GM10847 (cell line): ENCODE measurements around the gene MPEG1.

ENCODE experiments used
- POLR2A ChIP-seq: IDR thresholded peaks from 2 replicates; pipeline ENCODE4 v1.6.1; 2011; ENCODE audit not compliant: insufficient read length; ENCODE audit errors: extremely low read depth

MPEG1 gene

DNA sequence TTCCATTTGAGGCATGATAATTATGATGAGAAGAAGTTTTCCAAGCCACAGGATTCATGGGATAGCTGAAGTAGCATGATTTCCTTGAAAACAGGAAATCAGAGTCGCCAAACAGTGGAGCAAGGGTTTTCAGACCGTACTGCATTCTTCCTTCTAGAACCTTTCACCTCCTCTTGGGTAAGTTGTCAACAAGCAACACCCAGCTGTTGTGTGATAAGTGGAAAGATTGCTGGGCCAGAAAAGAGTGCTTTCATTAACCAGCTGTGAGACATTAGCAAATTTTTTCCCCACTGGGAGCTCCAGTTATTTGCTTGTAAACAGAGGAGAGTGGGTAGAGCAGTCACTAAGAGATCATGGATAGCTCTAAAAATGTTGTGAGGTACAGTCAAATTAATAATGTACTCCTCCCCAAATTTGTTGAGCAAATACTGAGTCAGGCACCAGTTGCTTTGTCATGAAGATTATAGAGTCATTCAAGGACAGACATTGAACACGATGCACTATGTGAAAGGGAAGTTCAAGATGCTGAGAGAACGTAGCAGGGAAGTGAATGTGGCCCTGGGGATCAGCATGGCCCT is 11.7 kb upstream of the MPEG1 start:
- no peak for TF ChIP-seq POLR2A

DNA sequence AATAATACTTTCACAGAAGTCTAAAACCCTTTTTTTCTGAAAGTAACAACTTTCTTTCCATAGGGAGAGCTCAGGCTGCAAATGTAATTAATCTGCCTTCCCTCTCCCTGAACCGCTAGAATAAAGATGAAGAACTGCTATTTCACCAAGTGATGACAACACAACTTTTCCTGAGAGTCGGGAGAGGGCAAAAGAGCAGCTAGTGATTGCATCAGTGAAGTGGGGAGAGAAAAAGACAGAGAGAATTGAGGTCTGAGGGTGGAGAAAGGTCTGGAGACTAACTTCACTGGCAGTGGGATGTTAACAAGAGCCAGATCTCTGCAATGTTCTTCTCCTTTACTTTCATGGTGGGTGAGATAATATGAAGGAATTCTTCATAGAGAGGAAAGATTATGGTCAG is 10.9 kb upstream of the MPEG1 start:
- no peak for TF ChIP-seq POLR2A

DNA sequence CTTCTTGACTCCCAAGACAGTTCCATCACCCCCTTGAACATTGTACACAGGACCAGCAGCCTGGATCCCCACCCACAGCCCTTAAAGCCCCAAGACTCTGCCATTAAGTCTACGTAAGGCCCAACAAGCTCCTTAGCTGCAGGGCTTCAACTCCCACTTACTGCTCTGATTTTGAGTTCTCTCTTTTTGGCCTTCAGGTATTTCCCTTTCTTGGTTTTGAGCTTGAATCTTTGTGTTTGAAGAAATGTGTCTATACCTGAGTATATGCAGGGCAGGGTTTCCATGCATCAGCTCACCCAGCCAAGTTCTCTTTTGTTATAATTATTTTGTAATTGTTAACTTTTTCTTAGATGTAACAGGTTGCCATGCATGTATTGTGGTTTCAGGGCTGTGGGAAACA is 10.4 kb upstream of the MPEG1 start:
- no peak for TF ChIP-seq POLR2A

DNA sequence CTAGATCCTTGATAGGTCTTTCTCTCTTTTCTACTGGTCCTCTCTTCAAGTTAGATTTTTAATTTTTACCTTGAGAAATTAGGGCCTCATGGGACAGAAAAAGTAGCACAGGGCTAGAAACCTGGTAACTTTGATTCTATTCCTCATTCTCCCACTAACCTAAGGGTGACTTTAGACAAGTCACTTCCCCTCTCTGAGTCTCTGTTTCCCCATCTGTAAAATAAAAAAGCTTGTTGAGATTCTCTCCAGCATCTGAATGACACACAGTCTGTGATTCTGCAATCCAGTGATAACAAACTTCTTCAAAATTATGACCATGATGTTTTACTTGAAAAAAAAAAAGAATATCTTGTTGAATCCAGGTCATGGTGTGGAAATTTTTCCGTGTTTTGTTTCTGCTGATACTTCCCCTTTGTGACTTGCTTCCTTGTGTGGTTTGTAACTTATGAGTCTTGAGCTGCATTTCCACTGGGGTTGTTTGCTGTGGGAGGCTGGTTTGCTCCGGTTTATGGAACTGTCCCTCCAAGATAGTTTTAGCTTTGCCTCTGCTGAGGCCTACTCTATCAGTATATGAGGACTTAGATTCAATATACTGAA is 9.8 kb upstream of the MPEG1 start:
- TF ChIP-seq POLR2A: no peak

DNA sequence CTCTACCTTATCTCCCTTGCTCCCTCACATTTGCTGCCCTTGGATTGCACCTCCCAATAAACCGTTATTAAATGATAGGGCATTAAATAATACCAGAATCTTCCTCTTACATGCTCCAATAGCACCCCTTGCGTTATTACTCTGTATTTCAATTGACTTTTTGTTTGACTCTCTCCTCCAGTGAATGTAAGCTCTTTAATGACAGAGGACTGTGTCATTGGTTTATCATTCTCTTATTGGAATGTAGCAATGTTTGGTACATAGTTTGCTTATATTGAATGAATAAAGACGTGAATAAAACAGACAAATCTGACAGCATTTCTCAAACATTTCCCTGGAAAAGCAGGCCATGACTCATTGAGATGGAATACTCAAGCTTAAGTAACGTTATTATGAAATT is 8.7 kb upstream of the MPEG1 start:
- no peak for TF ChIP-seq POLR2A

DNA sequence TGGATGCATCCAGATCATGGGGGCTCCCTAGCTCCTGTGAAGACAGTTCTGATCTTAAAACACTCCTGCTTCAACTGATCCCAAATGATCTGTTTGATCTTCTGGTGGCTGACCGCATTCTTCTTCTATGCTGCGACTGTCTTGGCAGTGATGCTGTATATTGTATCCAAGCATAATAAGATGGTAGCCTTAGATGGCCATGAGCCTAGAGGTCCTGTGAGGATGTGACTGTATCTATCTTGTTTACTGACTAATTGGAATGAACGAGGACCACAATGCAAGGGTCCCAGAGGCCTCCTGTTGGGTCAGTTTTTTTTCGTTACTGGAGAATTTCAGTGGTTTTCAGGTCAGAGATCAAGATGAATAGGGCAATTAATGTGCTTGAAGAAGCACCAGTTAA is 7.1 kb upstream of the MPEG1 start:
- no peak for TF ChIP-seq POLR2A

DNA sequence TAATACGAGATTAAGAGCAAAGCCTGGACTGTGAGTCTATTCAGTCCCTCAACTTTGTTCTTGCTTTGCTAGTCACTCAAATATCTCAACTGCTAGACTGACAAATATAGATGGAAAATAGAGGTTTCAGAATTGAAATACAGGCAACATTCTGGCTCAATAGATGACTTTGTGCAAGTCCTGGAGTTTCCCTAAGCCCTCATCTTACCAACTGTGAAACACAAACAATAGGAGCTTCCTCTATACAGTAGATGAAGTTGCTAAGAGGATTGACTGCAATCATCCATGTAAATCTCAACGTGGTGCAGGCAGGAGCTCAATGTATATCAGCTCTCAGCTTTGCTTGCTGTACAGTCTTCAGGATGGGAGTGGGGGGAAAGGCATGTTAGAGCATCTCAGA is 6.2 kb upstream of the MPEG1 start:
- TF ChIP-seq POLR2A: no peak

DNA sequence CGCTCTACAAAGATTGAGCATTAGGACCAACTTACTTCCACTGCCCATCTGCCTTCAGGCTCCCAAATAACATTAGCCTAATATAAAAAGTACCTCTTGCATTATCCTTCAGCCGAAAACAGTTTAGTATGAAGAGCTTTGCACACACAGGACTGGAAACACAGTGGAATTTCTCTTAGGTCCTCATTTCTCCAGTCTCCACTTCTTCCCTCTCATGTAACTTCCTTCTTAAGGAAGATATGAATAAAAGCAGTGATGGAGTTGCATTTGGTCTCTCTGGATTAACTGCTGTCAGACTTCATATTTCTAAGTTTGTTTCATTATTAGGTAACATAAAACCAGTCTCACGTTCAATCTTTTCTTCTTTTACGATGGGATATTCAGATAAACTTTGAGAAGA is 5.6 kb upstream of the MPEG1 start:
- TF ChIP-seq POLR2A: no peak

DNA sequence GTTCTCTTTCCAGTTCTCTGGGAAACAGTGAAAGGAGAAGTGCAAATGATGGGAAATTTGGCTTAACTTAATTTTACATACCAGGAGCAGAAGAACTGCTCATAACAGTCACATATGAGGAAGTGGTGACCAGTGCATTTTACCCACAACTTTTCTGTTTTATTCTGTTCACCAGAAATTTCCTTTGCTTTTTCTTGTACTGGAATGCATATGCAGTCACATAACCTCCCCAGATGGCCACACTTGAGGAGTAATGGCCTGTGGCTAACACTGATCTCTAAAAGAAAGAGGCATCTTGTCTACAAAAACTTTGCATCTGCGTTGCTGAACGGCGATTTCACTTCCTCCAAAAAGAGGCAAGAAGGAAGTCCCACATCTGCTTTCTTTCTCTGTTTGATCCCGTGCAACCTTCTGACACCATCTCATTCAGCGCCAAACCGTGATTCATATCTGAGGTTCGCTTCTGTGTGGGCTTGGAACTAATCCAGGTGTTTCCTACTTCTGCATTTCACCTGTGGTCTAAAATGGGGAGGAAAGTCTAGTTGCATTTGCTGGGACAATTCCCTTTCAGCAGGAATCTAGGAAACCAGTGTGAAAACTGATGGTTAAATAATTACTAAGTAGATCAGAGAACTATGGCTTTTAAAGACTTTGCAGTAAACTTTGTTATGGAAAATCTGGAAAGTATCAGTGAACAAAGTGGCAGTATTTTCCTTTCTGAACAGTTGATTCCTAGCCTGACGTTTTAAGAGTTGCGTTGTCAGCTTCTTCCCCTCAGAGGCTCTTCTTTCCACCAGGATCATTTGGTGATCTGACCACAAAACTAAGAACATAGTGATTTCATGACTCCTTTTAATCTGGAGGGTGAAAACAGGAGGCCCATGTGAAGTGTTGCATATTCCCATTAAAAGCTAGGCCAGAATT is 4.2 kb upstream of the MPEG1 start:
- no peak for TF ChIP-seq POLR2A

DNA sequence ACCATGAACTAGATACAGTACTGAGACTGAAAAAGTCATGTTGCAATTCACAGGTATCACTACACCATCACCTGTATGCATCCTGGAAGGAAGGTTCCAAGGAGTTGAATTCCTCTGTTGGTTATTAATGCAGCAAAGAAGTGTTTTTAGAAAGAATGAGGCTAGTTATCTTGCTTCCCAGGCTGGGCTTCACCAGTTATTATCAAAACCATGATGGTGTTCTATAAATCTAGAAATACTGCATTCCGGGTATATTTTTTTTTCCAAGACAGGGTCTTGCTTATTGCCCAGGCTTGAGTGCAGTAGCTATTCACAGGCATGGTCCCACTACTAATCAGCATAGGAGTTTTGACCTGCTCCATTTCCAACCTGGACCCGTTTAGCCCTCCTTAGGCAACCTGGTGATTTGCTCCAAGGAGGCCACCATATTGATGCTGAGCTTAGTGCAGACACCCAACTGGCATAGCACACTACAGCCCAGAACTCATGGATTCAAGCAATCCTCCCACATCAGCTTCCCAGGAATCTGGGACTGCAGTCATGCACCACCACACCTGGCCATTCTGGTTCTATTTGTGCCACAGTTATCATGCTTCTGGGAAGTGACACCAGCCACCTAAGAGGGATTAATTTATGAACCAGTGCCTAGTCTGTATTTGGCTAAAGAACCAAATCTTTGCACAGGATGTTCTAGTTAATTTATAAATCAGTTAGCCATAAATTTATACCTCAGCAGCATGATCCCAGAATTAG is 1.6 kb upstream of the MPEG1 start:
- TF ChIP-seq POLR2A: no peak

DNA sequence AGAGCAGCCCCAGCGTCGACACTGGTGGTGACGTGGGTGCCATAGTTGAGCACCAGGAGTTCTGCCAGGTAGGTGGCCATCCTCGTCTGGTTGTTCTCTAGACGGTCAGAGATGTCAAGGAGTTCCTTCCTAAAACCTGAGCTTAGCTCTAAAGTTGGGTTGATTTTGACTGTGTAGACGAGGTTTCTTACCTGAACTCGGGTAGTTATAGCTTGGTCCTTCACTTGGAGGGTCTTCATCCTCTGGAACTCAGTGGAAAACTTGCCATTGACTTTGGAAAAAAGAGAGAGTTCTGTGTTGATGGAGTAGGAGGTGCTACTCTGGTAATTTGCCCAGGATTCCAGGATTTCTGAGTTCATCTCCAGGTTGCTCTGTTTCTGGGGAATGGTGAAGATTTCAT is 505 bp downstream of the MPEG1 start:
- TF ChIP-seq POLR2A: no peak

DNA sequence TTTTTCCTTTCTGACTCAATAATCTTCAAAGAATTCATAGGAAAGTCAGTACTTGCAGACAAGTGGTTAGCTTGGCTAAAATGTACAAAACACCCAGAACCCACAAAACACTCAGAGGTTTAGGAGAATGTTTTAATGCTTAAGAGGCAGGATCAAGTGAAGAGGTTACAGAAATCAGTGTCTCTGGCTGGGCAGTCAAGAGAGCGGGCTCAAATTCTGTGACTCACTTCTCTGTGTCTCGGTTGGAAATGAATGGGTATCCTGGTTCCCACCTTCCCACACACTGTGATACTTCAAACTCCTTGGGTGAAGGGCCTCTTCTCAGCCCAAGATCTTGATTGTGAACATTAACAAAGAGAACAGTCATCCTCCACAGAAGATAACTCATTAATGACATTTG is 3.8 kb downstream of the MPEG1 start:
- no peak for TF ChIP-seq POLR2A

DNA sequence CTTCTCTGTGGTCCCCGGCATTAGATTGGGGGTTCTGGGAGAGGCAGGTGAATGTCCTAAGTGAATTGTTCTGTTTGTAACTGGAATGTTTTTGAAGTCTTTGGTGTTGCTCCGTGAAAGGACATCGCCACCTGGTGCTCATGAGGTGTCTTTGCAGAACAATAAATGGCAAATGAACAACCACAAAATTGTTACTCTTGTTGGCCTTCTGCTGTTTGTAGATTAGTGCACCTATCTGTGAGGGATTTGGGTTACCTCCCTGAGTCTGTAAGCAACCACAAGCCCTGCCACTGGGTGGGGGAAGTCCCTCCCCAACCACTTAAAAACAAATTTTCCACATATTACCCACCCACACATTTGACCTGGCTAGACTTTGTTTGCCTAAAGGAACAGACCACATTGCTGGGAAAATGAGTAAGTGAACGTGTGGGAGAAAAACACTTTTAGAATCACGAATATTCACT is 4.7 kb downstream of the MPEG1 start:
- TF ChIP-seq POLR2A: no peak

DNA sequence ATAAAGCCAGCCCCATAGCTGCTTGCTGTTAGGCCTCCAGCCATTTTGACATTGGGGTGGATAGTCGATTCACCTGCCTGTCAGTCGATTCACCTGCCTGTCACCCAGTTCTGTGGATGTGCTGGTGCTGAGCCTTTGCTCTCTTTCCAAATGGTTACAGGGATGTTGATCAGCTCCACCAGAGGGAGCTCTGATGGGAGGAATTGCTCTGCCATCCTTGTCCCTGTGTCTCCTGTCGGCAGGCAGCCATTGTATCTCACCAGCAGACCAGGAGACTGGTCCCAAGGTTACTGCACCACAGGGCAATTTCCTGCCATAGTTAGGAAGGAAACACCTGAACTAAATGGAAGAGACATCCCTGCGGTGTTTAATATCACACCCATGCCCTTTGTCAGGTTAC is 6.1 kb downstream of the MPEG1 start:
- no peak for TF ChIP-seq POLR2A

DNA sequence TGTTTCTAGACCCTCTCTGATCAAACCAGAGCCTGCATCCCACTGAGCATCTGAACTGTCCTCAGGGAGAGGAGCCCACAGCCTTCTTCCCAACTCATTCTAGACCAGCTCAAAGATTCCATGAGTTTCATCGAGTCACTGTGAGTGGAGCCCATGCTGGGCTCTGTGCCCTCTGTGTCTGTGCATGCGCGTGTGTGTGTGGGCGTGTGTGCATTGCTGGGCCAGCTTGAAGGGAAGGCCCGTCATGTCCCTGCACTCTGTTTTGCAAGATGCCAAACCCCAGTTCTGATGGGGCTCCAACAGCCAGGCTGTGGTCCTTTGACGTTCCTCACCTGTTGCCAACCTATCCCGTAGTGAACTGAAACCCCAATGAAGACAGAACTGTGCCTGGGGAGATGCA is 7.1 kb downstream of the MPEG1 start:
- no peak for TF ChIP-seq POLR2A

DNA sequence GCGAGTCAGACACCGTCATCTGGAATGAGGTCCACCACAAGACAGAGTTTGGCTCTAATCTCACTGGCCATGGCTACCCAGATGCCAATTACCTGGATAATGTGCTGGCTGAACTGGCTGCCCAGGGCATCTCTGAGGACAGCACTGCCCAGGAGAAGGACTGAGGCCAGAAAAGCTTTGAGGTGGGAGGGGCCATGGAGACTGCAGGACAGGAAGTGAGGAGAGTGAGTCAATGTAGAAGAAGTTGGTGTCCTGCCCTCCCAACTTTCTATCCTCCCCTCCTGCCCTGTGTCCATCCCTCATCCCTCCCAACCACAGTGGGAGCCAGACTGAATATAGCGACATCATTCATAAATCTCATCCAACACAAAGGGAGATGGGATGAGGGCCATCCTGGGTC is 8.0 kb downstream of the MPEG1 start:
- no peak for TF ChIP-seq POLR2A
